NCI-H1048 (cell line): ENCODE data around the gene ATP23.
A peak's percentile ranks its signal among the peaks of the same experiment; 100 is the strongest.

ENCODE experiments used
- DNase-seq: peaks from one replicate; lab custom pipeline; 2025; lab: John Stamatoyannopoulos, UW

Gene ATP23

GRCh38 chr12:57908511-57908910 is 32.9 kb upstream of the ATP23 start:
- DNase-seq: no peak

- DNase-seq: no peak
Measured at GRCh38 chr12:57909056-57909455, 32.3 kb upstream of the ATP23 start.

- no peak for DNase-seq
Measured at GRCh38 chr12:57909611-57910010, 31.8 kb upstream of the ATP23 start.

- DNase-seq: no peak
Measured at GRCh38 chr12:57918147-57918546, 23.2 kb upstream of the ATP23 start.

GRCh38 chr12:57927086-57927485 is 14.3 kb upstream of the ATP23 start:
- DNase-seq: no peak

- DNase-seq: no peak
Measured at GRCh38 chr12:57929092-57929830, 12.1 kb upstream of the ATP23 start.

- DNase-seq: no peak
Measured at GRCh38 chr12:57934819-57935218, 6.5 kb upstream of the ATP23 start.

GRCh38 chr12:57935331-57935730 is 6.0 kb upstream of the ATP23 start:
- DNase-seq: no peak

- peak; percentile 48 for DNase-seq
Measured at GRCh38 chr12:57935839-57936512, 5.4 kb upstream of the ATP23 start.

GRCh38 chr12:57936513-57936883 is 4.9 kb upstream of the ATP23 start:
- DNase-seq: no peak

GRCh38 chr12:57939291-57939690 is 2.1 kb upstream of the ATP23 start:
- no peak for DNase-seq

- DNase-seq: no peak
Measured at GRCh38 chr12:57940052-57940914, 1.1 kb upstream of the ATP23 start.

- no peak for DNase-seq
Measured at GRCh38 chr12:57940915-57941164, 527 bp upstream of the ATP23 start.

GRCh38 chr12:57943438-57944080 is 2.2 kb downstream of the ATP23 start:
- DNase-seq: no peak

- no peak for DNase-seq
Measured at GRCh38 chr12:57944313-57945023, 3.1 kb downstream of the ATP23 start.

- DNase-seq: no peak
Measured at GRCh38 chr12:57952766-57953165, 11.4 kb downstream of the ATP23 start.

- no peak for DNase-seq
Measured at GRCh38 chr12:57954768-57955167, 13.4 kb downstream of the ATP23 start.

- no peak for DNase-seq
Measured at GRCh38 chr12:57958061-57958657, 16.8 kb downstream of the ATP23 start.

GRCh38 chr12:57964421-57964820 is 23.1 kb downstream of the ATP23 start:
- no peak for DNase-seq

- DNase-seq: no peak
Measured at GRCh38 chr12:57965766-57966165, 24.4 kb downstream of the ATP23 start.

- no peak for DNase-seq
Measured at GRCh38 chr12:57966536-57966935, 25.2 kb downstream of the ATP23 start.
